ENCODE measurements around the gene PHACTR3.
"Not testable (repeated sequence)": the region's sequence is repeated elsewhere in the genome, so short reads cannot be mapped to it uniquely, and the experiment has no call there.

Gene PHACTR3

GRCh38 chr20:59890035-59890434, 285.7 kb downstream of the PHACTR3 start:
- not testable (repeated sequence) for DNase-seq

- no peak for DNase-seq
Observed at GRCh38 chr20:59891581-59891980, 287.2 kb downstream of the PHACTR3 start.

- no peak for DNase-seq
Observed at GRCh38 chr20:59895908-59896307, 291.6 kb downstream of the PHACTR3 start.
